Loucy (cell line): ENCODE data around the gene MAP3K13.

Experiments
- H2AFZ ChIP-seq: fragments of 200-600 bp; sonication (generic); 2 replicates; pipeline ENCODE4 v1.6.0; 2016; ENCODE audit warnings: antibody characterized with exemption, mild to moderate bottlenecking, low read length, moderate library complexity
- H3F3A ChIP-seq: fragments of 200-600 bp; 2 replicates; pipeline ENCODE4 v1.6.0; 2016; ENCODE audit warnings: antibody characterized with exemption, low read depth, mild to moderate bottlenecking
- H3K27me3 ChIP-seq: fragments of 200-600 bp; sonication (generic); 2 replicates; pipeline ENCODE4 v1.6.1; 2014; ENCODE audit warnings: low read length, mild to moderate bottlenecking; ENCODE audit not compliant: insufficient read depth, poor library complexity, severe bottlenecking
- H3K36me3 ChIP-seq: fragments of 200-600 bp; sonication (generic); 2 replicates; pipeline ENCODE4 v1.6.1; 2016; ENCODE audit warnings: low read length; ENCODE audit not compliant: insufficient read depth
- H3K4me1 ChIP-seq: fragments of 200-600 bp; sonication (generic); 2 replicates; pipeline ENCODE4 v1.5.1; 2014; ENCODE audit warnings: low read length, mild to moderate bottlenecking; ENCODE audit not compliant: insufficient read depth, poor library complexity, severe bottlenecking
- H3K4me2 ChIP-seq: fragments of 200-600 bp; sonication (generic); 2 replicates; pipeline ENCODE4 v1.6.0; 2014; ENCODE audit warnings: antibody characterized with exemption, low read length, low read depth, mild to moderate bottlenecking; ENCODE audit not compliant: poor library complexity, severe bottlenecking
- H3K4me3 ChIP-seq: fragments of 200-600 bp; sonication (generic); 2 replicates; pipeline ENCODE4 v1.5.1; 2014; ENCODE audit warnings: low read length, mild to moderate bottlenecking, mixed read lengths; ENCODE audit not compliant: poor library complexity, severe bottlenecking
- H3K79me2 ChIP-seq: fragments of 200-600 bp; sonication (generic); 2 replicates; pipeline ENCODE4 v1.6.1; 2014; ENCODE audit warnings: low read length; ENCODE audit not compliant: insufficient read depth
- H3K9ac ChIP-seq: fragments of 200-600 bp; sonication (generic); 2 replicates; pipeline ENCODE4 v1.6.0; 2014; ENCODE audit warnings: mild to moderate bottlenecking, low read depth, low read length, moderate library complexity; ENCODE audit not compliant: poor library complexity, severe bottlenecking
- H3K9me2 ChIP-seq: fragments of 200-600 bp; sonication (generic); replicated peaks from 2 replicates; pipeline ENCODE4 v1.6.1; 2016; ENCODE audit warnings: low read depth, low read length, mixed read lengths
- H3K9me3 ChIP-seq: fragments of 200-600 bp; sonication (generic); 2 replicates; pipeline ENCODE4 v1.6.1; 2014; ENCODE audit warnings: mild to moderate bottlenecking, antibody characterized with exemption, low read length, low read depth; ENCODE audit not compliant: insufficient read depth
- H4K20me1 ChIP-seq: fragments of 200-600 bp; sonication (generic); 2 replicates; pipeline ENCODE4 v1.6.0; 2014; ENCODE audit warnings: antibody characterized with exemption, low read length, mild to moderate bottlenecking; ENCODE audit not compliant: insufficient read depth, poor library complexity, severe bottlenecking
- EZH2phosphoT487 ChIP-seq: fragments of 200-600 bp; IDR thresholded peaks from 2 replicates; pipeline ENCODE4 v1.6.1; 2018; ENCODE audit warnings: antibody characterized with exemption, mild to moderate bottlenecking, moderate library complexity, borderline replicate concordance
- TF ChIP-seq, protein P1 (sequence below): fragments of 200-600 bp; sonication (generic); conservative IDR thresholded peaks from 2 replicates; pipeline ENCODE4 v1.5.1; 2014; ENCODE audit warnings: mild to moderate bottlenecking, antibody characterized with exemption, low read length

MAP3K13 gene

DNA sequence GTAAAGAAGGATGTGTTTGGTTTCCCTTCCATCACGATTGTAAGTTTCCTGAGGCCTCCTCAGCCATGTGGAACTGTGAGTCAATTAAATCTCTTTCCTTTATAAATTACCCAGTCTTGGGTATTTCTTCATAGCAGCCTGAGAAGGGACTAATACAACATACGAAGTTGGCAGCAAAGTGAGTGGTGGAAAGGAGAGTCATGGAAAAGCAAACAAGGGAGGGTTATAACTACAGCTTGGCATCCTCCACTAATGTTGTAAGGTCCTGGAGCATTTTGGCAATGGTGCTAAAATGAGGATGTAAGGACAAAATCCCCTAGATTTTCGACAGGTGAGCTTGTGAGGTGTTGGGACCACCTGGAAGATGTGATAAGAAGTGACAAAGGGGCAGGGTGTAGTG lies 141.7 kb downstream of the MAP3K13 start:
- no peaks in the 10 kb centered on the region for H3K79me2 ChIP-seq
- no peak overlapping the region for H3K4me3 ChIP-seq
- H3K4me2 ChIP-seq, result no peak overlapping the region
- H3K27me3 ChIP-seq, result no peaks in the 10 kb centered on the region
- no peaks in the 10 kb centered on the region for H3K4me1 ChIP-seq
- no peaks in the 10 kb centered on the region for H4K20me1 ChIP-seq
- no peak overlapping the region for H2AFZ ChIP-seq
- no peaks in the 10 kb centered on the region for H3K36me3 ChIP-seq
- no peak for TF ChIP-seq EZH2phosphoT487
- TF ChIP-seq, protein P1, sequence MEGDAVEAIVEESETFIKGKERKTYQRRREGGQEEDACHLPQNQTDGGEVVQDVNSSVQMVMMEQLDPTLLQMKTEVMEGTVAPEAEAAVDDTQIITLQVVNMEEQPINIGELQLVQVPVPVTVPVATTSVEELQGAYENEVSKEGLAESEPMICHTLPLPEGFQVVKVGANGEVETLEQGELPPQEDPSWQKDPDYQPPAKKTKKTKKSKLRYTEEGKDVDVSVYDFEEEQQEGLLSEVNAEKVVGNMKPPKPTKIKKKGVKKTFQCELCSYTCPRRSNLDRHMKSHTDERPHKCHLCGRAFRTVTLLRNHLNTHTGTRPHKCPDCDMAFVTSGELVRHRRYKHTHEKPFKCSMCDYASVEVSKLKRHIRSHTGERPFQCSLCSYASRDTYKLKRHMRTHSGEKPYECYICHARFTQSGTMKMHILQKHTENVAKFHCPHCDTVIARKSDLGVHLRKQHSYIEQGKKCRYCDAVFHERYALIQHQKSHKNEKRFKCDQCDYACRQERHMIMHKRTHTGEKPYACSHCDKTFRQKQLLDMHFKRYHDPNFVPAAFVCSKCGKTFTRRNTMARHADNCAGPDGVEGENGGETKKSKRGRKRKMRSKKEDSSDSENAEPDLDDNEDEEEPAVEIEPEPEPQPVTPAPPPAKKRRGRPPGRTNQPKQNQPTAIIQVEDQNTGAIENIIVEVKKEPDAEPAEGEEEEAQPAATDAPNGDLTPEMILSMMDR, result no peak
- H3K9me3 ChIP-seq, result no peaks in the 10 kb centered on the region
- H3F3A ChIP-seq, result no peaks in the 10 kb centered on the region
- H3K9ac ChIP-seq, result no peak overlapping the region
- 0 out of 2 replicates have a peak, but pooled peaks cover 5% of the 10 kb centered on the region for H3K9me2 ChIP-seq

DNA sequence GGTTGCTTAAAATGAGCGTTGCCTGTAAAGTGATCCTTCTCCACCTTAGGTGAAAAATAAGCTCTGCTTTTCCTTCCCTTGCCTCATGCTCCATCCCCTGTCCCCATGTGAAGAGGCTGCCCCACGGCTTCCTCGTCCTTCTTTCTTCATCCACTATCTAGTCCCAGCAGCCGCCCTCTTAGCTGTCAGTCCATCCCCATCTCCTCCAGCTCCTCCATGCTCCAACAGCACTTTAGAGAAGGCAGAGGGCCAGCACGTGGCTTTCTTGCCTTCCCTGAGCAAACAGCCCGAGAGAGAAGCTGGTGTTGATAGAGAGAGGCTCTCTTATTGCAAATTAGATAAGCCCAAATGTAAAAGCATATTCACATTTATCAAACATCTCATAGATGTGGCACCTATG lies 144.9 kb downstream of the MAP3K13 start:
- 0 out of 2 replicates have a peak, but pooled peaks cover 5% of the 10 kb centered on the region for H3K9me2 ChIP-seq

DNA sequence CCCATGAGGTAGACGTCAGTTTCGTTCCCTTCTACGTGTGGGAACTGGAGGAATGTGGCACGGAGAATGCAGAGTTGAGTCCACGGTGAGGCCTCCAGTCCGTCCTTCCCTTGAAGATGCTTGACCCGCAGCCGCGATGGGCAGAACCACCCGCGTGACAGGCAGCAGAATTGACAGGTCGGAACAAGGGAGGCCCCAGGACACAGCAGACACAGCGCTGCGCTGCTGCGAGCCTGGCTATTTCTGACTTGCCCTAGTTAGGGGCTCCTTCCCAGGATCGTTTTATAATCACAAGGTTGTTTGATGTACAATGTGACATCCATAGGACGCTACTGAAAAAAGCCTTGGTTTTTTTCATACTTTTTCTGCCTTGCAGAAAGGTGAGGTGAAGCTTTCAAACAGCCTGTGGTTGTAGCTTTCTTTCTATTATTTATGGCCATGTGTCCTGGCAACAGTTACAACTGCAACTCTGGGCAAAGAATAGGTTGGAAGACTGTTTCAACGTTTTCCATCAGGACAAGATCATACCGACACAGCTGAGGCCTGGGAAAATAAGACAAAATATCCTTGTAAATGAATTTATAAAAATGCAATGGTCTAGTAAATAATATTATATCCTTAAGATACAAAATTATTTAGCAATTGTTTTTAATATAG lies 145.5 kb downstream of the MAP3K13 start:
- Histone ChIP-seq H3K4me3 (no peak overlapping the region), H3K4me1 (no peaks in the 10 kb centered on the region), H4K20me1 (no peaks in the 10 kb centered on the region), H3K79me2 (no peaks in the 10 kb centered on the region), H3K9me2 (0 out of 2 replicates have a peak, but pooled peaks cover 5% of the 10 kb centered on the region), H3K9ac (no peak overlapping the region), H3F3A (no peaks in the 10 kb centered on the region), H3K36me3 (no peaks in the 10 kb centered on the region), H2AFZ (no peak overlapping the region), H3K27me3 (no peaks in the 10 kb centered on the region), H3K4me2 (no peak overlapping the region), H3K9me3 (no peaks in the 10 kb centered on the region)
- TF ChIP-seq, protein P1, result no peak
- TF ChIP-seq EZH2phosphoT487, result no peak

More for the DNA sequence above, 144.9 kb downstream of the MAP3K13 start:
- Histone ChIP-seq H3K4me1 (no peaks in the 10 kb centered on the region), H3K9me3 (no peaks in the 10 kb centered on the region), H3K4me2 (no peak overlapping the region), H3K27me3 (no peaks in the 10 kb centered on the region), H3K9ac (no peak overlapping the region), H3F3A (no peaks in the 10 kb centered on the region), H3K4me3 (no peak overlapping the region), H3K79me2 (no peaks in the 10 kb centered on the region), H4K20me1 (no peaks in the 10 kb centered on the region), H3K36me3 (no peaks in the 10 kb centered on the region), H2AFZ (no peak overlapping the region)
- TF ChIP-seq, protein P1, result no peak
- TF ChIP-seq EZH2phosphoT487, result no peak
